Breast epithelium (tissue), 3 donors: ENCODE data around the gene DOCK9.

Experiments used
- POLR2A ChIP-seq: fragments of 450-650 bp; IDR thresholded peaks from one replicate; pipeline ENCODE4 v1.6.1; 2016; ENCODE audit warnings: antibody characterized with exemption, mild to moderate bottlenecking, moderate library complexity
- POLR2AphosphoS5 ChIP-seq, 3 donors: sonication (generic); formaldehyde crosslinking; IDR thresholded peaks; one replicate each; pipeline ENCODE4 v1.6.1; 2017; ENCODE audit warnings: antibody characterized with exemption in 3 of 3
- TF ChIP-seq, protein P1 (sequence below), 3 donors: fragments of 450-650 bp; IDR thresholded peaks; one replicate each; pipeline ENCODE4 v1.5.1; 2016 to 2017; ENCODE audit warnings: antibody characterized with exemption in 3 of 3, mild to moderate bottlenecking in 3 of 3, moderate library complexity in 3 of 3

DNA sequence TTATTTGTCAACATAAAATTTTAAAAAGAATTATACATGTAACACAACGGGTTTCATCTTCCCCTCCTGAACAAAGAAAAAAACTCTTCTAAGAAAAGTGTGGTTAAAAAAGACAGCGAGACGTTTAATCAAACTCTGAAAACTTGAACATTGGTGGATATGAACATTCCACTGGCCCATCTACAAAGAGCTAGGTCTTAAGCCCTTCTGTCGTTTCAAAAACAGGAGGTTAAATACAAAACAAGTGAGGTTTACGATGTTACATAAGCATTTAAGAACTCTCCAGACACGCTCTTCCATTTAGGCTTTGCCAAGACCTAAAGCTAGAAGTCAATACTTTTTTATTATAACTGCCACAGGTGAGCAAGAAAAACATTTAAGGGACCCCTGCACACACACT is 9.4 kb upstream of the DOCK9 start:
- TF ChIP-seq, protein P1, sequence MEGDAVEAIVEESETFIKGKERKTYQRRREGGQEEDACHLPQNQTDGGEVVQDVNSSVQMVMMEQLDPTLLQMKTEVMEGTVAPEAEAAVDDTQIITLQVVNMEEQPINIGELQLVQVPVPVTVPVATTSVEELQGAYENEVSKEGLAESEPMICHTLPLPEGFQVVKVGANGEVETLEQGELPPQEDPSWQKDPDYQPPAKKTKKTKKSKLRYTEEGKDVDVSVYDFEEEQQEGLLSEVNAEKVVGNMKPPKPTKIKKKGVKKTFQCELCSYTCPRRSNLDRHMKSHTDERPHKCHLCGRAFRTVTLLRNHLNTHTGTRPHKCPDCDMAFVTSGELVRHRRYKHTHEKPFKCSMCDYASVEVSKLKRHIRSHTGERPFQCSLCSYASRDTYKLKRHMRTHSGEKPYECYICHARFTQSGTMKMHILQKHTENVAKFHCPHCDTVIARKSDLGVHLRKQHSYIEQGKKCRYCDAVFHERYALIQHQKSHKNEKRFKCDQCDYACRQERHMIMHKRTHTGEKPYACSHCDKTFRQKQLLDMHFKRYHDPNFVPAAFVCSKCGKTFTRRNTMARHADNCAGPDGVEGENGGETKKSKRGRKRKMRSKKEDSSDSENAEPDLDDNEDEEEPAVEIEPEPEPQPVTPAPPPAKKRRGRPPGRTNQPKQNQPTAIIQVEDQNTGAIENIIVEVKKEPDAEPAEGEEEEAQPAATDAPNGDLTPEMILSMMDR (IDR thresholded peaks at IDR 0.05): no peak
- TF ChIP-seq POLR2A (no peak), POLR2AphosphoS5 (IDR thresholded peaks at IDR 0.05) (no peak)
